Middle frontal gyrus (tissue), 1 donor: Measurements from ENCODE around the gene AKT1.
"Not testable (repeated sequence)": the region's sequence is repeated elsewhere in the genome, so short reads cannot be mapped to it uniquely, and the experiment has no call there.

Experiments used
- DNase-seq: peaks from one replicate; pipeline ENCODE4 v3.0.0-alpha.2; 2015; ENCODE audit warnings: low spot score; ENCODE audit errors: extremely low spot score

Gene AKT1

GRCh38 chr14:104741108-104741802, 54.3 kb downstream of the AKT1 start:
- DNase-seq, result no peak

GRCh38 chr14:104739546-104740516, 55.7 kb downstream of the AKT1 start:
- DNase-seq, result no peak

- no peak for DNase-seq
Observed at GRCh38 chr14:104739026-104739425, 56.5 kb downstream of the AKT1 start.

GRCh38 chr14:104738375-104739019, 57.1 kb downstream of the AKT1 start:
- DNase-seq, result no peak

GRCh38 chr14:104735830-104736642, 59.5 kb downstream of the AKT1 start:
- DNase-seq, result no peak

GRCh38 chr14:104734991-104735779, 60.4 kb downstream of the AKT1 start:
- no peak for DNase-seq

GRCh38 chr14:104734601-104734990, 61.0 kb downstream of the AKT1 start:
- no peak for DNase-seq

- no peak for DNase-seq
Observed at GRCh38 chr14:104734051-104734587, 61.4 kb downstream of the AKT1 start.

GRCh38 chr14:104732931-104733681, 62.4 kb downstream of the AKT1 start:
- no peak for DNase-seq

GRCh38 chr14:104732355-104732804, 63.2 kb downstream of the AKT1 start:
- DNase-seq, result no peak

- no peak for DNase-seq
Observed at GRCh38 chr14:104731320-104732294, 63.9 kb downstream of the AKT1 start.

GRCh38 chr14:104730487-104730886, 65.1 kb downstream of the AKT1 start:
- DNase-seq, result no peak

- no peak for DNase-seq
Observed at GRCh38 chr14:104729835-104730181, 65.7 kb downstream of the AKT1 start.

- not testable (repeated sequence) for DNase-seq
Observed at GRCh38 chr14:104729176-104729834, 66.2 kb downstream of the AKT1 start.

GRCh38 chr14:104728631-104729030, 66.9 kb downstream of the AKT1 start:
- no peak for DNase-seq

- no peak for DNase-seq
Observed at GRCh38 chr14:104726600-104727451, 68.7 kb downstream of the AKT1 start.
